Measurements from ENCODE around the gene FKBP1A. TPM values are rescaled to one million over a fixed set of nuclear protein-coding genes. Genes with fewer than 3 reads are reported as not detected.

The FKBP1A gene
- 68.6 TPM for total RNA-seq (ENCODE audit: insufficient read depth, low replicate concordance)

DNA sequence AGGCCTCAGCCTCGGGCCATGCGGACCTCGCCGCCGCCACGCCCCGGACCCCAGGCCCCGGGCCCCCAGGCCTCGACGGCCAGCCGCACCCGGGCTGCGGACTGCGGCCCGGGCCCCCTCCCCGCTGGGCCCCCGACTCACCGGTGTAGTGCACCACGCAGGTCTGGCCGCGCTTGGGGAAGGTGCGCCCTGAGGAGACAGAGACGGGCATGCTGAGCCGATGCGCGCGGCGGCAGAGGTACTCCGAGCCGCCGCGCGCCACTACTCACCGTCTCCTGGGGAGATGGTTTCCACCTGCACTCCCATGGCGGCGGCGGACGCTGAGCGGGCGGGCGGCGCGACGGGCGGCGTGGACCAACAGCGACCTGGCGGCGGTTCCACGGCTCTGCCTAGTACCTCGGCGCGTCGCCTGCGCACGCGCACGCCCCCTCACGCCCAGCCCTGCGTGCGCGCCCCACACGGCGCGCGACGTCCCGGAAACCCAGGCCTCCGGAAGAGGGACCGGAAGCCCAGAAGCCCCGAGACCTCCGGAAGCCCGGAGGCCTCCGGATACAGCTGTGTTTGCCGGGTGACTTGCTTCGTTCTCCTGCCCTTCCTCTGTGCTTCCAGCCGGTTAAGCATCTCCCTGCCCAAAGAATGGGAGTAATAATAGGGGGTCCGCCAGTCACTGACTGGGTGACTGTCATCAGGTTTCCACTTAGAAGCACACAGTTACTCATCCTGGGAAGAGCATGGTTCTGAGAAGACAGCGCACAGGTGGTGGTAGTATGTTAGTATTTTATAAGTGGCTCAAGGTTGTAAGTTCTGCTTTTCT is at the start of gene FKBP1A:
Gene FKBP1A, minus strand, starts transcription at position 362 of the 814 bp plus-strand sequence. Its CDS starts 56 bp downstream, at position 306.
- peak; percentile 94 for DNase-seq (ENCODE audit: low spot score)

DNA sequence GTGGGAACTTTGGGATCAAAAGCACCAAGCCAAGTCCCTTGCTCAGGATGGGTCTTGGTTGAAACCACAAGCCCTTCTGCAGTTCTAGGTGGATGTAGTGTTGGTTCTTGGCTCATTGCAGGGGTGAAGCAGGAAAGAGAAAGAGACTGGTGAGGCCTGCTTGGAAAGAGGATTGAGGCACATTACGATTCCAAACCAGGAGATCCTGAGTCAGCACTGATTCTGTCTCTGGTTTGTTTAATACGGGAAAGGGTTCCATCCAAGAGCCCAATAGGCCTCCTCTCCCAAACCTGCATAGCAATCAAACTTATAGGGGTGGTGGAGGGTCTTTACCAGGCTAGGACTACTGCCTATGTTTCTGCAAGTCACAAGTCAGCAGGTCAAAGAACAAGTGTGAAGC is 49.5 kb upstream of the FKBP1A start:
- DNase-seq (ENCODE audit: low spot score) = no peak

DNA sequence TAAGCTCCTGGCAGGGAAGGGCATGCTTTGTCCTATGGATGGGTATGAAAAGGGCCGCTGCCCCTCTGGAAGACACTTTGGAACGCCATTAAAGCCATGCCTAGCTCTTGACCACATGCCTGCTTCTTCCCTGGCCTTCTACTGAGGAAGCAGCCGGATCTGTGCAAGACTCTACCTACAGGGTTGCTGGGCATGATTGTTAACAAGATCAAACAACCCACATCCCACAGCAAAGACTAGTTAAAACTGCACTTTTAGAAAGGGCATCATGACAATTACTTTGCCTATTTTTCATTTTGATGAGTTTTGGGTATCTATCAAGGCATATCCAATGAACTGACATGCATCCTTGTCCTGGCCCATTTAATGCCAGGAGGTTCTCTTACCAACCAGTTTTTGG is 48.3 kb upstream of the FKBP1A start:
- DNase-seq (ENCODE audit: low spot score) = no peak

DNA sequence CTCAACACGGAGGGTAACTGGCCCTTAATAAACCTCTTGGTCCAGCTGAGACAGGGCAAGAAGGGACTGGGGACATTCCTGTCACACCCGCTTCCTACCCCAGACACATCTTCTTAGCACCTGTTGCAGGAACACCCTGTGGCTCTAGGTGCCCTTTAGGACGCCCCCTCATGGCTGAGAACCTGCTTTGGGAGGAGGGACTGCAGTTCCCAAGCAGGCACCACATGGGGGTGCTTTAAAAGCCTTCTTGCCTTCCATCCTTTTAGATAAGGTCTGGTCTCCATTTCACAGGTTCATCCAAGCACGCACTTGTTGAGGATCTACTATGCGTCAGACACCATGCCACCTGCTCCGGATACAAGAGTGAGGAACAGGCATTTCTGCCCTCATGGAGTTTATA is 47.2 kb upstream of the FKBP1A start:
- DNase-seq (ENCODE audit: low spot score) = no peak

DNA sequence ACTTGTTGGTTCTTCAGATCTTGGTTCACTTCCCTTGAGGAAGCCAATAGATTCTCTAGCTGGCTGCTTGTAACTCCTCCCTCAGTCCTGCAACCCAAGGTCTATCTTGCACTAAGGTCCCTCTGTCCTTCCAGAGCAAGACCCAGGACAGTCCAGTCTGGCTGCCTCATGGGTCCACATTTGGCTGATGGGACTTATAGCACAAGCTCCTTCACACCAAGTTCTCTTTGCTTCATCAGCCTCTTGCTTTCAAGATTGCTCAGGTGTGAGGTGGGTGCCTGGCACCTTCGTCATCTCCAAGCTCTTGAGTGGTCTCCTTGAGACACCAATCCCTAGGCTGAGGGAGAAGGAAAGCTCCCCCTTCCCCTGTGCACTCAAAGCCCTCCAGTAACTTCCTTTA is 45.5 kb upstream of the FKBP1A start:
- no peak for DNase-seq (ENCODE audit: low spot score)

DNA sequence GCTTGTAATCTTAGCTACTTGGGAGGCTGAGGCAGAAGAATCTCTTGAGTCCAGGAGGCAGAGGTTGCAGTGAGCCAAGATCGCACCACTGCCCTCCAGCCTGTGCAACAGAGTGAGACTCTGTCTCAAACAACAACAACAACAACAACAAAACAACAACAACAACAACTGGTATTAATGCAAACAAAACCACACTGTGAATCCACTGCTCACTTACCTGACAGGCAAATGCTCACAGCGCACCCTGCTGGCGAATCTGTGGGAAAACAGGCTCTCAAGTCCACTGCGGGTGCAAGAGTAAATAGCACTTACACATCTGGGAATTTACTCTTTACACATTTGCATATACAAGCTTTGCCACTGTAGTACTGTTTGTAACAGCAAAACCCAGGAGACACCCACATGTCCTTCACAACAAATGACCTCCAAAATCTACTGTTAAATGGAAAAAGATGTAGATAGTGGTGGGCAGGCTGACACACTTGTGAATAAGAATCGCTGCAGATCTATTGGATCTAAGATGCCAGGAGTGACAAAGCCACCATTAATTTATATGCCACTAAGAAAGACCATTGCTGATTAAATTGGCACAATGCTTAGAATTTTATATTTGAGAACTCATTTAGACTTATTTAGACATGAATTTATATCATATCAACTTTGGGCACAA is 44.5 kb upstream of the FKBP1A start:
- DNase-seq (ENCODE audit: low spot score) = peak; percentile 55

DNA sequence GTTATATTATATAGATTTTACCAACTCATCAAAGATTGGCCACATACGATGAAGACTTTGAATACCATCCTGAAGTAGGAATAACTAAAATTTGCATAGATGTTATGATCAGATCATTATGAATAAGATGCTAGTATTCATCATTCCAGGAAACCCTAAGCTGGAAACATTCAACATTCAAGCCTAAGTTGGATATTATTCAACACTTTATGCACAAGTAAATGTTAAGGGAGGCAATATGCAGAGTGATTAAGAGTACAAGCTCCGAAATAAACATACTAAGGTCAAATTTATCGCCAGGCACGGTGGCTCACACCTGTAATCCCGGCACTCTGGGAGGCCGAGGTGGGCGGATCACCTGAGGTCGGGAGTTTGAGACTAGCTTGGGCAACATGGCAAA is 43.4 kb upstream of the FKBP1A start:
- DNase-seq (ENCODE audit: low spot score) = no peak

DNA sequence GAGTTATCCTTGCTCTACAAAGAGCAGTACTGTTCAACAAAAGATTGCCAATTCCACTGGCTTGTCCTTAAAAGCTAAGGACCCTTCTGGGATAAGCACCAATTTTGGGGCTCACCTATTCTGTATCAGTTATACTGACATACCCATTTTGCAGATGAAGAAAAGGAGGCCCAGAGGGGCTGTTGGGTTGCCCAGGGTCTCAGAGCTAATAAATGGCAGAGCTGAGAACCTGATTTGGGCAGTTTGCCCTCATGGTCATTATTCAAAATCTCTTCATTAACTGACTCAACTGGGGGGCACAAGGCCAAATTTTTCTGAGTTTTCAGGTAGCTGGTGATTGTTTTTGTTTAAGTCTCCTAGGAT is 42.5 kb upstream of the FKBP1A start:
- DNase-seq (ENCODE audit: low spot score) = no peak

DNA sequence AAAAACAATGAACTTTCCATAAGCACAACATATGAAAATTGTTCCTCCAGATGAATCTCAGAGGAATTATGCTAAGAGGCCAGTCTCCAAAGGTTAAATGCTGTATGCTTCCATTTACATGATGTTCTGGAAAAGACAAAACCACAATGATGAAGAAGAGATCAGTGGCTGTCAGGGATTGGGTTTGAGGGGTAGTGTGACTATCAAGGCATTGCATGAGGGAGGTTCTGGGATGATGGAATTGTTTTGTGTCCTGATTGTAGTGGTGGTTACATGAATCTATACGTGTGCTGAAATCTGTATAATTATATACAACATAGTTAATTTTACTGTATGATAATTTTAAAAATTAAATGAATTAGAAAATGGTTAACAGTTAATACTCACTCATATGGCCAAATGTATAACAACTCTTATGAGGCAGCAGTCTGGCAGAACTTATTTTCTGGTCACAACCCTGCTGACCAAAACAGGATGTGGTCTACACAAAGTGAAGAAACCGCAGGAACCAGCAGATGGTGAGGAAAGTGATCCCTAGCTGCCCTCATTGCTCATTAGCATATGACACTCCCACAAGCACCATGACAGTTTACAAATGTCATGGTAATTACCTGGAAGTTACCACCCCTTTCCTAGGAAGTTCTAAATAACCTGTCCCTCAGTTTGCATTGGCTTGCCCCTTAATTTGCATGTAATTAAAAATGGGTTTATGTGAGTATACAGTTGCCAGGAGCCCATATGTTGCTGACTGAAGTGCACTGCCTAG is 41.9 kb upstream of the FKBP1A start:
- DNase-seq (ENCODE audit: low spot score) = peak; percentile 21

DNA sequence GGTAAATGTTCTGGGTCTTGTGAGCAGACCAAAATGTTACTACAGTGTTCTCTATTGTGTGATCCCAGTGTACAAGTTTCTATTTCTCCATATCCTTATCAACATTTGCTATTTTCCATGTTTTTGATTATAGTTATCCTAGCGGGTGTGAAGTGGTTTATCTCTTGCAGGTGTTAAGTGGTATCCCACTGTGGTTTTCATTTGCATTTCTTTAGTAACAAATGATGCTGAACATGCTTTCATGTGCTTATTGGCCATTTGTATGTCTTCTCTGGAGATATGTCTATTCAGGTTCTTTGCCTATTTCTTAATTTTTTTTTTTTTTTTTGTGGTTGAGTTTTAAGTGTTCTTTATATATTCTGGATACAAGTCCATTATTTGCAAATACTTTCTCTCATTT is 38.3 kb upstream of the FKBP1A start:
- no peak for DNase-seq (ENCODE audit: low spot score)

DNA sequence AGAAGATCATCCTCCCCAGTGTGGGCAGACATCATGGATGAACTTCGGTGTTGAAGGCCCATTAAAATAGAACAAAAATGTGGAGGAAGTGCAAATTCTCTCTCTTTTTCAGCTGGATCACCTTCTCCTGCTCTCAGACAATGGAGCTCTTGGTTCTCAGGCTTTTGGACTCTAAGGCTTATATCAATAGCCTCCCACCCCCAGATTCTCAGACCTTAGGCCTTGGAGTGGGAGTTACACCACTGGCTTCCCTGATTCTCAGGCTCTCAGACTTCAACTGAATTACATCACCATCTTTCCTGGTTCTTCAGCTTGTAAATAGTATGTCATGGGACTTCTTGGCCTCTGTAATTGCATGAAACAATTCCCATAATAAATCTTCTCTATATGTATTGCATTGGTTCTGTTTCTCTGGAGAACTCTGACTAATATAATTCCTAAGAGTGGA is 37.2 kb upstream of the FKBP1A start:
- DNase-seq (ENCODE audit: low spot score) = no peak

DNA sequence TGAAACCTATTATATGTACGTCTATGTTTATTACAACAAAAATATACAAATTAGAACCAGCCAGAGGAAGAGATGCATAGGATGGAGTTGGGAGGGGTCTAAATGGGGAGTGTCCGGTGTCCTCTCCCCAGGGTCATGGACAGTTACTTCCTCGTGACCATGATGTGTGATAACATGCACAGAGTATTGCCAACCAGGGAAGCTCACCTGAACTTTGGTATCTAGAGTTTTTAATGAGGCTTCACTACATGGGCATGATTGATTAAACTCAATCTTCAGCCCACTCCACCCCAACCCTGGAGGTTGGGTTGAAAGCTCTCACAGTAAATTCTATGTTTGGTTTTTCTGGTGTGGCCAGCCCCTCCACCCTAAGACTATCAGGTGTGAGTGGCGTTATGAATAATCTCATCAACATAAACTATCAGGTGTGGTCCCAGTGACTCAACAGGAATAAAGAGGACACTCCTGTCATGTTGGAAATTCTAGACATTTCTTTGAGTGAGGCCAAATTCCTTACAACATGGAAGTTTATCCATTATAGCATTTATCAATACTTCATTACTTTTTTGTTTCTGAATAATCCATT is 36.4 kb upstream of the FKBP1A start:
- no peak for DNase-seq (ENCODE audit: low spot score)

DNA sequence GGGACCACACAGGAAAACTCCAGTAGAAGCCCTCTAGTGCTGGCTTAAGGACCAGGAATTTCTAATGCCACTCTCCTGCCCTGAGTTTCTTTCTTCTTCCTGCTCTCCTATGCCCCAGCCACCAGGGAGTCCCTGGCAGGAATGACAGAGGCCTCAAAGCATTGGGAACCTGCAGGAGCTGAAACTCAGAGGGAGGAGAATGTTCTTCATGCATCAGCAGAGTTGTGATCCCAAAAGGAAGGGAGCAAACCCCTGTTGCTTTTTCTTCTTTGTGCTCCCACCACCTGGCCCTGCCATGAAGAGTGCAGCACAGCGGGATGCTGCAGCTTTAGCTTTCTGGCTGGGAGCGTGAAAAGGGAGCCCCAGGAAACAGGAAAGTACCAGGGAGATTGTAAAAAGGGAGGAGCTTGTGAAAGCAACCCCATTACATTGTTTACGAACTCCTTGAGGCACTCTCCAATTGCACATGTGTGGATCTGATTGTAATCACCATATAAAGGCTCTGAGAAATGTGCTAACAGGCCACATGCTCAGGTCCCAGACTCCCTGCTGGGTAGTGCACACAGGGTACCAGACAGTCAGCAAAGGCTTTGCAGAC is 34.7 kb upstream of the FKBP1A start:
- no peak for DNase-seq (ENCODE audit: low spot score)

DNA sequence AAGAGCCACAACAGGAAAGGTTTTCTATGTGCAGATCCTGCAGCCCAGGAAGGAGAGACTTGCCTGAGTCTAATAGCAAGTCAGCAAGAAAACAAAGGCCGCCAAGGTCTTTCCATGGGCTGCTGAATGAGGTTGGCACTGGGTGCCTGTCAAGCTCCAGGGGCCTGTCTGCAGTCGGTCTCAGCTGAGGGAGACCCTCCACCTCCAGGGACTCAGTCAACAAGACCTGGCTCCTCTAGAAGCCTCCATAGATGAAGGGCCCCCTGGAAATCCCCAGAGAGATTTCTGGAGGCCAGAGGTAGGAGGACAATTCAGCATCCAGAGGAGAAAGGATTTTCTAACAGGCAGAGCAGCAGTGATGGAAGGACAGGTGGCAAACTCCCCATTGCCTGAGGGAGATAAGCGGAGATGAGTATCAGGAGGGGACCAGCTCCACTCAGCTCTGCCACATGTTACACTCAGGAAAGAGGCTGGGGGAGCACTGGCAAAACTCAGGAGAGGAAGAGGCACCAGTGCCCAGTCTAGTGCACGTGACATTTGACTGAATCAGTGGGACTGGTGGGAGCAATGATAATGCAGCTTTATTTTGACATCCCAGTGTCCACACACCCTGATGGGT is 33.5 kb upstream of the FKBP1A start:
- no peak for DNase-seq (ENCODE audit: low spot score)

DNA sequence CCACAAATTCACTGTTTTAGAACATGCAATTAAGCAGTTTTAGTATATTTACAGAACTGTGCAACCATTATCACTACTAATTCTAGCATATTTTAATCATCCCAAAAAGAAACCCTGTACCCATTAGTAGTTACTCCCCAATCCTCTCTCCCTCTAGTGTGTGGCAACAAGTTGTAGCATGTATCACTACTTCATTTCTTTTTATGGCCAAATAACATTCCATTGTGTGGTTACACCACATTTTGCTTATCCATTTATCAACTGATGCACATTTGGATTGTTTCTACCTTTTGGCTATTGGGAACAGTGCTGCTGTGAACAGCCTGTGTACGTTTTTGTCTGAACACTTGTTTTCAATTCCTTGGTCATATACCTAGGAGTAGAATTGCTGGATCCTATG is 31.5 kb upstream of the FKBP1A start:
- DNase-seq (ENCODE audit: low spot score) = no peak

DNA sequence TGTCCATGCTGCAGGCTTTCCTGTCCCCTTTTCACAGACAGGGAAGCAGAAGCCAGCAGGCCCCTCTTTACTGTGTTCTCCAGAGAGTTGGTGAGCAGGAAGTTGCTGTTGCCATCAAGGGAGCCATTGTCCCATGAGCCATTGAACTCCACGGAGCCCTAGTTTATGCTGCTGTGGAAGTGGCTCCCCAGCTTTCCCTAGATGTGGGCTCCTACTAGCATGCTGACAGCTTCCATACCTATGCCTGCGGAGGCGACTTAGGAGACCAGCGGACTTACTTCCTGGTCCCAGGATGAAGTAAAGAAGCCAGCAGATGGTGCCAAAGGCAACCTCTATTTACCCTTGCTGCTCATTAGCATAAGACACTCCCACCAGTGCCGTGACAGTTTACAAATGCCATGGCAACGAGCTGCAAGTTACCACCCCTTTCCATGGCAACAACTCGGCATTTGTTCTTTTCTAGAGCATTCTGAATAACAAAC is 30.8 kb upstream of the FKBP1A start:
- DNase-seq (ENCODE audit: low spot score) = peak; percentile 7

DNA sequence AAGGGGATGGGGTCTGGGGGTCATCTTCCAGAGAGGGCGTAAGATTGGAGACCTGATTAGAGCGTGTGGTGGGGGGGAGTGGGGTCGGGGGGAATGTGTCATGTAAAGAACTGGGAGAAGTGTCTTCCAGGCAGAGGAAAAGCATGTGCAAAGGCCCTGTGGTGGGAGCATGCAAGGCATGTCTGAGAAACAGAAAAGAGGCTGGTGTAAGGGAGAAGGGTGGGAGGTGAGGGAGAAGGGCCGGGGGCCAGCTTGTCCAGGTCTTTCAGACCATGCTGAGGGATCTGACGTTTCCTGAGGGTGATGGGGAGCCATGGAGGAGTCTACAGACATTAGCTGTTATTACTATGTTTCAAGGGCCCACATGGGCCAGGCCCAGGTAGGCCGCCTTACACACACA is 30.4 kb upstream of the FKBP1A start:
- no peak for DNase-seq (ENCODE audit: low spot score)

DNA sequence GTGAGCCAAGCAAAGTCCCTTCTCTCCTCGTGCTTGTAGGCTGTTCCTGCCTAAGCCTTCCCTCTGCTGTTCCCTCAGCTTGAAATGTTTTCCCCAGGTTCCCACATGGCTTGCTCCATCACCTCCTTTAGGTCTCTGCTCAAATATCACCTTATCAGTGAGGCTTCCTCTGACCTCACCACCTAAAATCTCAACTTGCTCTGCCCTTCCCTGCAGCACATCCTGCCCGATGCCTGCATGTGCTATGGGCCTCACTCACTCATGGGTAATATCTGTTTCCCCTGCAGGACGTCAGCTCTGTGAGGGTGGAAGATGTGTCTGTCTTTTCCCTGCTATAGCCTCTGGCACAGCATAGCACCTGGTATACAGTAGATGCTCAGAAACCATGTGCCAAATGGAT is 29.9 kb upstream of the FKBP1A start:
- no peak for DNase-seq (ENCODE audit: low spot score)

DNA sequence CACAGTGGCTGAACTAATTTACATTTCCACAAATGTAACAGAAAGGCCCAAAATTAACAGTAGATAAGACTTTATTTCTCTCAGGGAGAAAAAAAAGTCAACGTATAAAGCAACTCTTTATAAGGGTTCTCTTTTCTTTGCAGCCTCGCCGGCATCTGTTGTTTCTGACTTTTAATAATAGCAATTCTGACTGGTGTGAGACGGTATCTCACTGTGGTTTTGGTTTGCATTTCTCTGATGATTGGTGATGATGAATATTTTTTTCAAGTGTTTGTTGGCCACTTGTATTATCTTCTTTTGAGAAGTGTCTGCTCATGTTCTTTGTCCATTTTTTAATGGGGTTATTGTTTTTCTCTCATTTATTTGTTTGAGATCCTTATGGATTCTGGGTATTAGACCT is 27.2 kb upstream of the FKBP1A start:
- no peak for DNase-seq (ENCODE audit: low spot score)

DNA sequence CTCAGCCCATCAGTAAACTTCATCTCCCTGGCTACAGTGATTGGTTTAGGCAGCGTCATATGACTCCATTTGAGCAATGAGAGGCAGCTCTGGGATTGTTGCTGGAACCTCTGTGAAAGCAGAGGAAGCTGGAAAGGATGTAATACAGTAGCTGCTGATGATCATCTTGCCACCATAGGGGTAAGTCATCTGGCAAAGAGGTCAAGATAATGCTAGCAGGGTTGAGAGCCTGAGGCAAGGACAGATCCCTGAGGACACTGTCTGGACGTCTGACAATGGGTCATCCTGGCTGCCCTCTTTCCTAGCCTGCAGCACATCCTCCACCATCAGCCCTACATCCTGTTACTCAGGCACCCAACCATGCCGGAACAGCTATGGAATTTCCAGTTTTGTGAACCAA is 25.5 kb upstream of the FKBP1A start:
- no peak for DNase-seq (ENCODE audit: low spot score)

DNA sequence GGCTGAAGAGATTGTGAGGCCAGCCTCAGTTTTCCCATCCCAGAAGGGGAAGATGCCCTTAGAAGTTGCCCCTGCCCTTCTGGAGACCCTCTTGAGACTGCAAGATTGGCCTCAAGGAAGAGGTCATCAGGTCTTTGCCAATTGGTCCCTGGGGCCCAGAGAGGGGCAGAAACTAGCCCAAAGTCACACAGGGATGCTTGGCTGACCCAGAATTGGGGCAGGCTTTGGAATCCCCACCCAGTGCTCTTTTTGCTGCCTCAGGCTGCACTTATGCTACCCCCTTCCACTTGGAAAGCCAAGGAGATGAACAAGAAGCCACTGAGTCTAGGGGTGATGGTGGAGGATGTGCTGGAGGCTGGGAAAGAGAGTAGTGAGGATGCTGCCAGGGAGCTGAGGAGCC is 24.9 kb upstream of the FKBP1A start:
- DNase-seq (ENCODE audit: low spot score) = no peak

Measured in umbilical cord (tissue), 2 donors.